ENCODE results near the gene PDE4B. TPM values are rescaled to one million over a fixed set of nuclear protein-coding genes. Genes with fewer than 3 reads are reported as not detected.

Gene PDE4B
- total RNA-seq, 4 donors from 2014 or later, result 5.2 to 16.6 (median 9.6) TPM

DNA sequence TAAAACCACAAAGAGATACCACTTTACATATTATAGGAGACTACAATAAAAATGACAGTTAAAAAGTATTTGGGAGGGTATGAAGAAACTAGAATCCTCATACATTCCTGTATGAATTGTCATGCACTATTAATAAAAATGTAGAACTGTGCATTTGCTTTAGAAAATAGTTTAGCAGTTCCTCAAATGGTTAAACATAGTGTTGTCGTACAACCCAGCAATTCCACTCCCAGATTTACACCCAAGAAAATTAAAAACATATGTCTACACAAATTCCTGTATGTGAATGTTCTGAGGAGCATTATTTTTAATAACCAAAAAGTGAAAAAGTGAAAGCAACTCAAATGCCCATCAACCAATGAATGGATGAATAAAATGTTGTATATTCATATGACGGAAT is 23.1 kb upstream of the PDE4B start:
- 46% methylated on average over 2 of the region's 2 CpGs for WGBS, 2 donors
- DNase-seq (ENCODE audit: low spot score in 2 of 2), result no peak
- TF ChIP-seq POLR2A (IDR thresholded peaks at IDR 0.05), result no peak
- no peak for TF ChIP-seq EP300 (IDR thresholded peaks at IDR 0.05)
- TF ChIP-seq CTCF (IDR thresholded peaks at IDR 0.05), result no peak
- Histone ChIP-seq H3K36me3 (no peaks in the 10 kb centered on the region), H3K27ac (no peak overlapping the region), H3K4me1 (no peaks in the 10 kb centered on the region), H3K27me3 (no peaks in the 10 kb centered on the region), H3K4me3 (no peak overlapping the region), H3K9me3 (no peaks in the 10 kb centered on the region)

DNA sequence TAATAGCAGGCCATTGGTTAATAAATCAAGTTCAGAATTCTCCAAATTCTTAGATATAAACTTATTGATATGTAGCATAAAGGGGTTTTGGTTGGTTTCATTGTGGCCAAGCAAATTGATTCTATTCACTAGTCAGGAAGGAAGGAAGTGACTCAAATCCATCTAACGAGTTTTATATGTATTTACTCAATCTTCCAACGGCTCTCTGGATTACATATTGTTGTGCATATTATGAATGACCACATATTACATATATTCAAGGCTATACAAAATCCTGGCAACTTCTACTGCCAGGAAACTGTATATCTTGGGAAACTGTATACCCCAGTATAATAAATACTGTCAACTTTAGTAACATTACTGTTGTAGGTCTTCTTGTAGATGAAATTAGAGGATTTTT is 20.1 kb upstream of the PDE4B start:
- Histone ChIP-seq H3K4me1 (no peaks in the 10 kb centered on the region), H3K9me3 (no peaks in the 10 kb centered on the region), H3K4me3 (no peak overlapping the region), H3K27me3 (no peaks in the 10 kb centered on the region), H3K27ac (no peak overlapping the region), H3K36me3 (no peaks in the 10 kb centered on the region)
- DNase-seq (ENCODE audit: low spot score in 2 of 2), result no peak
- 50 to 61% methylated on average over 2 of the region's 2 CpGs for WGBS, 2 donors
- TF ChIP-seq POLR2A (IDR thresholded peaks at IDR 0.05), result no peak
- no peak for TF ChIP-seq EP300 (IDR thresholded peaks at IDR 0.05)
- no peak for TF ChIP-seq CTCF (IDR thresholded peaks at IDR 0.05)

DNA sequence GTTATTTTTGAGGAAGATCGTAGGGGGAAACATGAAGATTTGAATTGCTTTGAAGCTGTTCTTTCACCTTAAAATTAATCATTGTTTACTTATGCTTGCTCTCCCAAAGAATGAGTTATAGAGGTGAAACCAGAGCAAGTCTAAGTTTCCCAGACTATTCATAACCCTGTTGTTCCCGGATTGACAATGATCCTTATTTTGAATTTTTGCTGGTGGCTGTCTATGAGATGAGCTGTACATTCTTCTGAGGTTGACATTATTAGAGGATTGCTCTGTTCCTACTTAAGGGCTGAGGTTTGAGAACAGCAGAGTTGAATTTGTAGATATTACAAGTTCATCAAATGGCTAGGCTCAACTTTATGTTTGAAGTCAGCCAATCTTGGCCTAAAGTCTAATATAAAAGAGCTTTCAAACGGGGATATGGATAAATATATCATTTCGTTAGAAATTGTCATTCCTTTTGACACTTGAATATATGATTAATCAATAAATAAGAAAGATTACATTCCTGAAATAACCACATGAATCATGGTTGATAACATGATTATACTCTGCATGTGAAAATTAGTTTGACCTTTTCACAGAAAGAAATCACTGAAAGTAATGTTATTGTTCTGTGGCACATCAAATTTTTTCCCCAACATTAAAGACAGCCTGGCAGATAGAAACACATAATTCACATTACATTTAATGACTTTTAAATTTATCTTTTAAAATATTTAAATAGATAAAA is 19.1 kb upstream of the PDE4B start:
- H3K36me3 ChIP-seq, result no peaks in the 10 kb centered on the region
- TF ChIP-seq EP300 (IDR thresholded peaks at IDR 0.05), result no peak
- no peak for TF ChIP-seq CTCF (IDR thresholded peaks at IDR 0.05)
- no peak for TF ChIP-seq POLR2A (IDR thresholded peaks at IDR 0.05)

DNA sequence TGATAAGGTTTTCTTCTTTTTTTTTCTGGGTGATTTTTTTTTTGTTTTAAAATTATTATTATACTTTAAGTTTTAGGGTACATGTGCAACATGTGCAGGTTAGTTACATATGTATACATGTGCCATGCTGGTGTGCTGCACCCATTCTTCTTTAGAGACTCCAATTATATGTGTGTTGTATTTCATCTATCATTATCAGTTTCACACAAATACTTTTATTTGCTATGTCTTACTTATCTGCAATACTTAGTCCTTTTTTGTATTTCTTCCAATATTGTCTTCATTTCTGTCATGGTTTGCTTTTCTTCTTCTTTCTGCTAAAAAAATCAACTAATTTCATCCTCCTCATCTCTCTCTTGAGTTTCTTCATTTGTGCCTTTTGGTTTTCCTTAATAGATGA is 3.9 kb upstream of the PDE4B start:
- Histone ChIP-seq H3K27me3 (peaks cover 2 to 9% of the 10 kb centered on the region in 2 donors), H3K27ac (no peak overlapping the region), H3K9me3 (peaks cover 0 to 22% (median 3%) of the 10 kb centered on the region in 4 donors), H3K36me3 (no peaks in the 10 kb centered on the region), H3K4me3 (no peak overlapping the region), H3K4me1 (peaks cover 0 to 14% (median 0%) of the 10 kb centered on the region in 4 donors)
- no peak for DNase-seq (ENCODE audit: low spot score in 2 of 2)
- TF ChIP-seq EP300 (IDR thresholded peaks at IDR 0.05) (no peak), POLR2A (IDR thresholded peaks at IDR 0.05) (no peak), CTCF (IDR thresholded peaks at IDR 0.05) (no peak)

More for the DNA sequence above, 19.1 kb upstream of the PDE4B start:
- Histone ChIP-seq H3K4me3 (no peak overlapping the region), H3K27ac (no peak overlapping the region), H3K27me3 (no peaks in the 10 kb centered on the region), H3K4me1 (no peaks in the 10 kb centered on the region), H3K9me3 (no peaks in the 10 kb centered on the region)
- 64 to 74% methylated on average over 4 of the region's 4 CpGs for WGBS, 2 donors
- DNase-seq (ENCODE audit: low spot score in 2 of 2), result no peak

DNA sequence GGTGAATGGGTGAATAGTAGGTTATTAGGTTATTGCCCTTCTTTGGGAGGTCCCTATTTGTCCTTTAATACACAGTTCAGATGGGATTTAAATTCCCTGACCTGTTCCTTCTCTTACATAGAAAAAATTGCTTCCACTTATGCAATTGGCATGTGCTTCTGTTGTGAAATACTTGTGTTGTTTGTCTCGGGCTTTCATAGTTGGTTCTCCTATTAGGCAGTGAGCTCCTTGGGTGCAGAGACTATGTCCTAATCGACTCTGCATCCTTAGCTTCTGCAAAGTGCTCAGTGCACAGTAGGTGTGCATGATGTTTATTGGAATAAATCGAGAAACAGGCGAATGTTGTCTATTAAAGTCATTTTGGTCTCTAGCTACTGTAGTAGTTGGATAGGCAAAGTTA is 1.3 kb upstream of the PDE4B start:
- H3K36me3 ChIP-seq, result no peaks in the 10 kb centered on the region
- no peak overlapping the region for H3K4me3 ChIP-seq
- WGBS, 2 donors, result 45 to 77% methylated on average over 4 of the region's 4 CpGs
- peak in 1 of 2 donors; percentile 49 for DNase-seq (ENCODE audit: low spot score in 2 of 2)
- peaks cover 0 to 15% (median 3%) of the 10 kb centered on the region in 4 donors for H3K9me3 ChIP-seq
- no peak overlapping the region for H3K27ac ChIP-seq
- H3K27me3 ChIP-seq, result peaks cover 2 to 16% of the 10 kb centered on the region in 2 donors
- peaks cover 0 to 14% (median 0%) of the 10 kb centered on the region in 4 donors for H3K4me1 ChIP-seq
- TF ChIP-seq EP300 (IDR thresholded peaks at IDR 0.05) (peak in 1 of 2 donors; percentile 78), CTCF (IDR thresholded peaks at IDR 0.05) (no peak)
